PFSK-1 (cell line): ENCODE results near the gene TENM3.

Experiments used
- POLR2AphosphoS5 ChIP-seq: IDR thresholded peaks from 2 replicates; pipeline ENCODE4 v1.6.1; 2012; ENCODE audit warnings: low read depth, mild to moderate bottlenecking, control low read depth, low read length, moderate library complexity
- SIN3A ChIP-seq: IDR thresholded peaks from 2 replicates; pipeline ENCODE4 v1.6.1; 2012; ENCODE audit warnings: mild to moderate bottlenecking, low read length, moderate library complexity, borderline replicate concordance; ENCODE audit not compliant: insufficient read depth
- TAF1 ChIP-seq: IDR thresholded peaks from 2 replicates; pipeline ENCODE4 v1.6.1; 2012; ENCODE audit warnings: low read length, control low read depth, borderline replicate concordance; ENCODE audit not compliant: insufficient read depth
- TF ChIP-seq, protein P1 (sequence below), 2 experiments: IDR thresholded peaks; 2 replicates each; pipeline versions ENCODE4 v1.6.1 to v1.8.0; 2011 to 2012; ENCODE audit warnings: low read depth in 2 of 2, low read length in 2 of 2, control low read depth in 1 of 2, inconsistent platforms in 1 of 2, mild to moderate bottlenecking in 1 of 2, moderate library complexity in 1 of 2; ENCODE audit not compliant: insufficient read depth in 1 of 2

DNA sequence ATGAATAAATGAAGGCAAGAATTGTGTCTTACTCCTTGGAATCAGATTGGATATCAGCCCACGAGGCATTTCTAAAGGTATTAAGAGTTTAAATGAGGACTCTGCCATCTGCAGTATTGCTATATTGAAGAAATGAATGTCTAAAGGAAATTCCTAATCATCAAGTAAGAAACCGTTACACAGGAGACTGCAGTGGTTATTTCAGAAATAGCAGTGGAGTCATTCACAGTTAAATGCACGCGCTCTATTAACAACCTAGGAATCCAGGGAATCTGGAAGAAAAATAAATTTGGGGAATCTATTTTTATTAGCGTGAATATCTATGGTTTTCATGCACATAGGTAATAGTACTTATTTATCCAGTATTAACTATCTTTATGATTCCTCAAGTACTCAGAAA is 334.2 kb downstream of the TENM3 start:
- TF ChIP-seq POLR2AphosphoS5: no peak
- no peak for TF ChIP-seq TAF1
- TF ChIP-seq, protein P1, sequence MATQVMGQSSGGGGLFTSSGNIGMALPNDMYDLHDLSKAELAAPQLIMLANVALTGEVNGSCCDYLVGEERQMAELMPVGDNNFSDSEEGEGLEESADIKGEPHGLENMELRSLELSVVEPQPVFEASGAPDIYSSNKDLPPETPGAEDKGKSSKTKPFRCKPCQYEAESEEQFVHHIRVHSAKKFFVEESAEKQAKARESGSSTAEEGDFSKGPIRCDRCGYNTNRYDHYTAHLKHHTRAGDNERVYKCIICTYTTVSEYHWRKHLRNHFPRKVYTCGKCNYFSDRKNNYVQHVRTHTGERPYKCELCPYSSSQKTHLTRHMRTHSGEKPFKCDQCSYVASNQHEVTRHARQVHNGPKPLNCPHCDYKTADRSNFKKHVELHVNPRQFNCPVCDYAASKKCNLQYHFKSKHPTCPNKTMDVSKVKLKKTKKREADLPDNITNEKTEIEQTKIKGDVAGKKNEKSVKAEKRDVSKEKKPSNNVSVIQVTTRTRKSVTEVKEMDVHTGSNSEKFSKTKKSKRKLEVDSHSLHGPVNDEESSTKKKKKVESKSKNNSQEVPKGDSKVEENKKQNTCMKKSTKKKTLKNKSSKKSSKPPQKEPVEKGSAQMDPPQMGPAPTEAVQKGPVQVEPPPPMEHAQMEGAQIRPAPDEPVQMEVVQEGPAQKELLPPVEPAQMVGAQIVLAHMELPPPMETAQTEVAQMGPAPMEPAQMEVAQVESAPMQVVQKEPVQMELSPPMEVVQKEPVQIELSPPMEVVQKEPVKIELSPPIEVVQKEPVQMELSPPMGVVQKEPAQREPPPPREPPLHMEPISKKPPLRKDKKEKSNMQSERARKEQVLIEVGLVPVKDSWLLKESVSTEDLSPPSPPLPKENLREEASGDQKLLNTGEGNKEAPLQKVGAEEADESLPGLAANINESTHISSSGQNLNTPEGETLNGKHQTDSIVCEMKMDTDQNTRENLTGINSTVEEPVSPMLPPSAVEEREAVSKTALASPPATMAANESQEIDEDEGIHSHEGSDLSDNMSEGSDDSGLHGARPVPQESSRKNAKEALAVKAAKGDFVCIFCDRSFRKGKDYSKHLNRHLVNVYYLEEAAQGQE (IDR thresholded peaks at IDR 0.05; ENCODE audit: insufficient read depth in 1 of 2, low read depth in 2 of 2, low read length in 2 of 2): no peak
- no peak for TF ChIP-seq SIN3A
